B cell (primary cell): ENCODE results near the gene MRO.

Experiments used
- CTCF ChIP-seq: fragments of 200-600 bp; IDR thresholded peaks from one replicate; pipeline ENCODE4 v1.8.0; 2022; ENCODE audit warnings: antibody characterized with exemption, mild to moderate bottlenecking
- EZH2 ChIP-seq: IDR thresholded peaks from 2 replicates; pipeline ENCODE4 v1.6.1; 2012; ENCODE audit warnings: borderline replicate concordance, low read depth, mild to moderate bottlenecking, moderate library complexity, low read length; ENCODE audit not compliant: insufficient read depth, poor library complexity, severe bottlenecking

- TF ChIP-seq EZH2 (no peak), CTCF (no peak)
Measured at GRCh38 chr18:50814395-50814794, 5.4 kb downstream of the MRO start.
